Measurements from ENCODE around the gene RSPO3.

The RSPO3 gene

DNA sequence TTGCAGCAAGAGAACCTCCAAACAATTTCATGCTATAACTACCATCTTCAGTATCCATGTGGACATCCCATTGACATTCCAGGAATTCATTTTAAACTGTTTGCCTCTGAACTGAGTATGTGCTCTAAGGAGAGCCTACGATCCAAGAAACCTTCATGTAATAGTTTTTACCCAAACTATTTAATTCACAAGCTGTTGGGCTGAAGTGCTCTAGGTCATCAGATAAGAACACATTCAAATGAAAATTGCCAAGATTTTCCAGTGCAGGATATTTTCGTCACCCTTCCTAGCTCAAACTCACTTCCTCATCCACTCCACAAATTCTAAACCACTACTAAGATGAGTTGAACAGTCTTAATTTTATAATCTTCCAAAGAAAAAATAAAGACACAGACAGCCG lies 12.8 kb downstream of the RSPO3 start:
- TF ChIP-seq FOXK2 (IDR thresholded peaks at IDR 0.05) (no peak), TARDBP (IDR thresholded peaks at IDR 0.05) (no peak), NFRKB (IDR thresholded peaks at IDR 0.05) (no peak), L3MBTL2 (conservative IDR thresholded peaks at IDR 0.05) (no peak), LEF1 (IDR thresholded peaks at IDR 0.05; ENCODE audit: borderline replicate concordance) (no peak), SUZ12 (IDR thresholded peaks at IDR 0.05) (no peak), ARNT (IDR thresholded peaks at IDR 0.05) (no peak), FOXM1 (IDR thresholded peaks at IDR 0.05; ENCODE audit: borderline replicate concordance) (no peak), PKNOX1 (IDR thresholded peaks at IDR 0.05) (no peak), BHLHE40 (IDR thresholded peaks at IDR 0.05; ENCODE audit: borderline replicate concordance) (no peak), ELF4 (IDR thresholded peaks at IDR 0.05) (no peak), SP1 (IDR thresholded peaks at IDR 0.05) (no peak)
- DNase-seq (ENCODE audit: extremely low spot score) = no peak
- CTCF ChIA-PET = interaction anchor here (0.6 kb wide), 1 partner anchor 285 kb away, joined by 4 read pairs; no protein-coding TSS in a partner anchor
- POLR2A ChIA-PET = no interaction called here

GRCh38 chr6:127131772-127132376 lies 13.4 kb downstream of the RSPO3 start:
- POLR2A ChIA-PET = no interaction called here
- CTCF ChIA-PET = no interaction called here
- TF ChIP-seq PKNOX1 (IDR thresholded peaks at IDR 0.05) (no peak), CTBP1 (IDR thresholded peaks at IDR 0.05; ENCODE audit: borderline replicate concordance) (no peak), TARDBP (IDR thresholded peaks at IDR 0.05) (no peak), FOXA1 (IDR thresholded peaks at IDR 0.05) (no peak), FOXM1 (IDR thresholded peaks at IDR 0.05; ENCODE audit: borderline replicate concordance) (no peak), SP1 (IDR thresholded peaks at IDR 0.05) (no peak), FOXK2 (IDR thresholded peaks at IDR 0.05) (no peak), LEF1 (IDR thresholded peaks at IDR 0.05; ENCODE audit: borderline replicate concordance) (no peak), ZNF384 (IDR thresholded peaks at IDR 0.05) (no peak), BHLHE40 (IDR thresholded peaks at IDR 0.05; ENCODE audit: borderline replicate concordance) (no peak), ELF4 (IDR thresholded peaks at IDR 0.05) (no peak)
- no peak for DNase-seq (ENCODE audit: extremely low spot score)

DNA sequence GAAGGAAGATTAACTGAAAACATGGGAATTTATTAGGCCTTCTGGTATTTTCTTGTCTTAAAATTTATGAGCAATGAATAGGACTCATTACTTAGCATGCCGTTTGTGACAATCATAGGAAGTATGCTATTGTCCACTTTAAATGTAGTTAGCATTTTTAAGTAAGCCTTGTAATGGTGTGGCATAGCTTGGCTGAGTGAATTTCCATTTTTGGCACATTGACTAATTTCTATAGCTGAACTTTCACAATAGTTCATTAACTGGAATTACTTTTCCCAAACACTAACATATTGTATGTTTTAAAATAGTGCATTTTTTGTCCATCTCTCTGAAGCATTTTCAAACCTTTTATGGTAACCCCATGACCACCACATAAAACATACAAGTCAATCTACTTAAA lies 15.7 kb downstream of the RSPO3 start:
- POLR2A ChIA-PET = no interaction called here
- DNase-seq (ENCODE audit: extremely low spot score) = no peak
- CTCF ChIA-PET = no interaction called here
- TF ChIP-seq PKNOX1 (IDR thresholded peaks at IDR 0.05) (no peak), FOXM1 (IDR thresholded peaks at IDR 0.05; ENCODE audit: borderline replicate concordance) (no peak), ELF4 (IDR thresholded peaks at IDR 0.05) (no peak), NFRKB (IDR thresholded peaks at IDR 0.05) (no peak), FOXK2 (IDR thresholded peaks at IDR 0.05) (no peak), ARNT (IDR thresholded peaks at IDR 0.05) (no peak), SUZ12 (IDR thresholded peaks at IDR 0.05) (no peak), HDGF (IDR thresholded peaks at IDR 0.05; ENCODE audit: borderline replicate concordance) (no peak), LEF1 (IDR thresholded peaks at IDR 0.05; ENCODE audit: borderline replicate concordance) (no peak), FOXA1 (IDR thresholded peaks at IDR 0.05) (no peak), ZNF384 (IDR thresholded peaks at IDR 0.05) (no peak), SP1 (IDR thresholded peaks at IDR 0.05) (no peak), L3MBTL2 (conservative IDR thresholded peaks at IDR 0.05) (no peak), TARDBP (IDR thresholded peaks at IDR 0.05) (no peak), CTBP1 (IDR thresholded peaks at IDR 0.05; ENCODE audit: borderline replicate concordance) (no peak)

DNA sequence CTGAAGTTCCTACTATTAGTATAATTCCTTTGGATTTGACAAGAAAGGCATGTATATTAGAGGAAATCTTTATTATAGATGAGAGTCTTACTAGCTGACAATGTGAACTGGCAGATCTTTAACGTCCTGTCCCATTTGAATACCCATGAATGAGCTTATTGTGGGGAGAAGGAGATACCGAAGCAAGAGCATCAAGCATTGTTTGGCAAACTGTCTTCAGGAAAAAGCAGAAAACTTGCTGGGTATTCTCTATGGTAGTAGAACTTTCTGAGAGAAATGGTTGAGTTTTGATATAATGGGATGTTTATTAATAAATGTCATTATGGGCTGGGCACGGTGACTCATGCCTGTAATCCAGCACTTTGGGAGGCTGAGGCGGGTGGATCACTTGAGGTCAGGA lies 18.3 kb downstream of the RSPO3 start:
- ChIA-PET POLR2A (no interaction called here), CTCF (interaction anchor here (0.7 kb wide), 1 partner anchor 64 kb away, joined by 3 read pairs; no protein-coding TSS in a partner anchor)
- no peak for DNase-seq (ENCODE audit: extremely low spot score)
- no peak for TF ChIP-seq BHLHE40 (IDR thresholded peaks at IDR 0.05; ENCODE audit: borderline replicate concordance)
- TF ChIP-seq L3MBTL2 (conservative IDR thresholded peaks at IDR 0.05) = no peak
- TF ChIP-seq FOXA1 (IDR thresholded peaks at IDR 0.05) = no peak
- no peak for TF ChIP-seq HDGF (IDR thresholded peaks at IDR 0.05; ENCODE audit: borderline replicate concordance)
- TF ChIP-seq LEF1 (IDR thresholded peaks at IDR 0.05; ENCODE audit: borderline replicate concordance) = no peak

DNA sequence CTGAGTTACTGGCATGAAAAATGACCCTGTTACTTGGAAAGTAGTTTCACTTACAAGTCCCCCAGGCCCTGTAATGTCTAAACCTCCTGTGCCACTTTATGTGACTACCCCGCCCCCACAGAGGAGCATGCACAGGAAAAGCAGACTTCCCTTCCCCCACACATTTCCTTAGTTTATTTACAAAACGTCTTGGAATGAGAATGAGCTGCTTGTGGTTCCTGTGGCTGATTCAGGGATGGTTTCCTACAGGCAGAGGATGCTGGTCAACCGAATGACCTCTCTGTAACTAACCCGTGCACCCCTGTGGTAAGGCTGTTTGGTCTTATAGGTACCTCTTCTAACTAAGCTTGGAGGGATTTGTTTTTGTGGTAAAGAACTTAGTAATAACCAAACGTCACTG lies 28.5 kb downstream of the RSPO3 start:
- ChIA-PET POLR2A (no interaction called here), CTCF (no interaction called here)
- peak; percentile 19 for DNase-seq (ENCODE audit: extremely low spot score)
- TF ChIP-seq L3MBTL2 (conservative IDR thresholded peaks at IDR 0.05) = no peak
- TF ChIP-seq ELF4 (IDR thresholded peaks at IDR 0.05) = no peak
- 0 out of 2 replicates have a peak, but pooled peaks have one; percentile 33 for TF ChIP-seq CTBP1 (IDR thresholded peaks at IDR 0.05; ENCODE audit: borderline replicate concordance)
- TF ChIP-seq SP1 (IDR thresholded peaks at IDR 0.05) = no peak
- no peak for TF ChIP-seq TARDBP (IDR thresholded peaks at IDR 0.05)
- TF ChIP-seq PKNOX1 (IDR thresholded peaks at IDR 0.05) = peak; percentile 72; the same call in 1 of the 2 replicates
- no peak for TF ChIP-seq NFRKB (IDR thresholded peaks at IDR 0.05)
- TF ChIP-seq ARNT (IDR thresholded peaks at IDR 0.05) = no peak
- no peak for TF ChIP-seq ZNF384 (IDR thresholded peaks at IDR 0.05)
- TF ChIP-seq LEF1 (IDR thresholded peaks at IDR 0.05; ENCODE audit: borderline replicate concordance) = no peak
- TF ChIP-seq HDGF (IDR thresholded peaks at IDR 0.05; ENCODE audit: borderline replicate concordance) = no peak

DNA sequence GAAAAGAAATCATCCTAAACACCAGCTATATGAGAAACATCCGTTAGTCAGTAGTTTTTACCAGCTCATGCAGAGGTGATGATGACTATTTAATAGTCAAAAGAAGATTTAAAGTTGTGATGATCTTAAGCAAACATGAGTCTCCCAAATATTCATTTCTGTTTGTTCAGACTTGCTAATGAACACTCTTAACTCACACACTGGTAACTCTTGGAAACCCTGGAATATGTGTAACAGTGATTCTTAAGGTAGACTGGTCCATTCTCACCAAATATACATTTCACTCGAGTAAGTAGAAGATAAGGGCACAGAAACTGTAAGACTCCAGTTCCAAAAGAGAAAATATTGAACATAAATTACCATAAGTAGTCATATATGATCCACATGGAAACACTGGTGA lies 29.1 kb downstream of the RSPO3 start:
- ChIA-PET POLR2A (no interaction called here), CTCF (interaction anchor here (0.6 kb wide), 1 partner anchor 213 kb away, joined by 3 read pairs; no protein-coding TSS in a partner anchor)
- no peak for DNase-seq (ENCODE audit: extremely low spot score)
- no peak for TF ChIP-seq PKNOX1 (IDR thresholded peaks at IDR 0.05)
- no peak for TF ChIP-seq TARDBP (IDR thresholded peaks at IDR 0.05)
- TF ChIP-seq L3MBTL2 (conservative IDR thresholded peaks at IDR 0.05) = no peak

Data from HEK293T (cell line).